ENCODE results near the gene HACL1. TPM values are rescaled to one million over a fixed set of nuclear protein-coding genes. Genes with fewer than 3 reads are reported as not detected.

The HACL1 gene
- total RNA-seq, result 40.4 and 42.2 TPM in 2 replicates

GRCh38 chr3:15601399-15602145 is at the start of gene HACL1, which contains the start of gene BTD:
TSS of gene HACL1 (minus strand) at chr3:15601569. CDS start at chr3:15601463, 106 bp downstream.
TSS of gene BTD (plus strand) at chr3:15601745. CDS start at chr3:15635440, 33,695 bp downstream.

GRCh38 chr3:15521573-15521965 is 79.8 kb downstream of the HACL1 start, which contains the start of gene COLQ:
TSS of gene COLQ (minus strand) at chr3:15521706. CDS start at chr3:15521625, 81 bp downstream.

Other genes with a start within 250 kb of the HACL1 start
- 23.4 and 31.3 TPM in 2 replicates for gene METTL6, start 174.0 kb downstream of the HACL1 start, total RNA-seq
- gene EAF1, start 174.0 kb downstream of the HACL1 start, total RNA-seq, result 22.5 and 27.9 TPM in 2 replicates
- gene COLQ, start 79.9 kb downstream of the HACL1 start, total RNA-seq, result 0.46 and 0.97 TPM in 2 replicates
- 20.8 and 40.9 TPM in 2 replicates for gene BTD, start 176 bp upstream of the HACL1 start, total RNA-seq
- 131 and 136 TPM in 2 replicates for gene ANKRD28, start 196.4 kb upstream of the HACL1 start, total RNA-seq

All from epithelial cell of umbilical artery (primary cell).